Hepatocyte (in vitro differentiated cells): ENCODE data around the gene SEMA5A. TPM values are rescaled to one million over a fixed set of nuclear protein-coding genes. Genes with fewer than 3 reads are reported as not detected.

ENCODE experiments used
- DNase-seq: peaks from one replicate; pipeline ENCODE4 v3.0.0-alpha.2; 2016; ENCODE audit warnings: low spot score
- H2AFZ ChIP-seq: fragments of 200-600 bp; sonication (generic); 2 replicates; pipeline ENCODE4 v1.6.0; 2016; ENCODE audit warnings: antibody characterized with exemption, mild to moderate bottlenecking
- H3K27ac ChIP-seq: fragments of 200-600 bp; sonication (generic); 2 replicates; pipeline ENCODE4 v1.5.1; 2016; ENCODE audit warnings: mild to moderate bottlenecking
- H3K27me3 ChIP-seq: fragments of 200-600 bp; sonication (generic); 2 replicates; pipeline ENCODE4 v1.6.1; 2016
- H3K36me3 ChIP-seq: fragments of 200-600 bp; sonication (generic); replicated peaks from 2 replicates; pipeline ENCODE4 v1.5.1; 2016; ENCODE audit warnings: low read depth; ENCODE audit not compliant: insufficient read depth
- H3K4me1 ChIP-seq: fragments of 200-600 bp; sonication (generic); 2 replicates; pipeline ENCODE4 v1.5.1; 2016; ENCODE audit warnings: mild to moderate bottlenecking, moderate library complexity; ENCODE audit not compliant: insufficient read depth
- H3K4me2 ChIP-seq: fragments of 200-600 bp; sonication (generic); 2 replicates; pipeline ENCODE4 v1.6.0; 2016
- H3K4me3 ChIP-seq: fragments of 200-600 bp; sonication (generic); 2 replicates; pipeline ENCODE4 v1.5.1; 2016; ENCODE audit warnings: mild to moderate bottlenecking
- H3K79me2 ChIP-seq: fragments of 200-600 bp; sonication (generic); 2 replicates; pipeline ENCODE4 v1.6.0; 2017; ENCODE audit warnings: mild to moderate bottlenecking
- H3K9me2 ChIP-seq: fragments of 200-600 bp; sonication (generic); replicated peaks from 2 replicates; pipeline ENCODE4 v1.6.0; 2017; ENCODE audit warnings: mild to moderate bottlenecking; ENCODE audit not compliant: insufficient read depth
- H3K9me3 ChIP-seq: fragments of 200-600 bp; sonication (generic); 2 replicates; pipeline ENCODE4 v1.5.1; 2016; ENCODE audit warnings: low read depth, mild to moderate bottlenecking
- H4K20me1 ChIP-seq: fragments of 200-600 bp; sonication (generic); 2 replicates; pipeline ENCODE4 v1.6.0; 2016; ENCODE audit warnings: mild to moderate bottlenecking; ENCODE audit not compliant: insufficient read depth, poor library complexity, severe bottlenecking
- CTCF ChIP-seq: fragments of 200-600 bp; sonication (generic); IDR thresholded peaks from 2 replicates; pipeline ENCODE4 v1.5.1; 2016; ENCODE audit warnings: antibody characterized with exemption, mild to moderate bottlenecking; ENCODE audit not compliant: poor library complexity
- EZH2 ChIP-seq: fragments of 200-600 bp; sonication (generic); IDR thresholded peaks from 2 replicates; pipeline ENCODE4 v1.6.1; 2016; ENCODE audit warnings: antibody characterized with exemption, mild to moderate bottlenecking, borderline replicate concordance
- EZH2phosphoT487 ChIP-seq: fragments of 200-600 bp; sonication (generic); IDR thresholded peaks from one replicate; pipeline ENCODE4 v1.6.1; 2018; ENCODE audit warnings: antibody characterized with exemption, mild to moderate bottlenecking, low read depth, moderate library complexity; ENCODE audit not compliant: unreplicated experiment, severe bottlenecking
- WGBS: methylation state at CpG from one replicate; pipeline ENCODE4 v1.1.6; 2016; ENCODE audit warnings: low lambda C conversion rate; ENCODE audit errors: missing lambda C conversion rate; 5-methylcytosine and 5-hydroxymethylcytosine counted together
- polyA plus RNA-seq: library from polyadenylated mRNA; unstranded; fragments of >200 nt; fragmentation: Nextera tagmentation; extraction: Ambion mirVana; gene quantifications from 2 replicates; pipeline ENCODE4 v1.2.1, GENCODE V29; 2016
- total RNA-seq: library from RNA; depleted of rRNA; stranded (reverse); fragments of >200 nt; gene quantifications from 2 replicates; pipeline ENCODE4 v1.2.3, GENCODE V29; 2014

SEMA5A gene
- total and polyA plus RNA-seq, 2 experiments from 2014 or later, result 10.7 to 21.7 TPM

GRCh38 chr5:9091896-9092662 lies 453.8 kb downstream of the SEMA5A start:
- H3K4me1 ChIP-seq, result no peaks in the 10 kb centered on the region
- H3K79me2 ChIP-seq, result no peaks in the 10 kb centered on the region
- no peak overlapping the region for H2AFZ ChIP-seq
- H3K4me3 ChIP-seq, result no peak overlapping the region
- no peak for TF ChIP-seq EZH2
- H4K20me1 ChIP-seq, result no peaks in the 10 kb centered on the region
- DNase-seq, result no peak
- no peak overlapping the region for H3K27ac ChIP-seq
- WGBS, result 93% methylated on average over 5 of the region's 5 CpGs
- H3K4me2 ChIP-seq, result no peak overlapping the region
- no peaks in the 10 kb centered on the region for H3K9me2 ChIP-seq
- H3K27me3 ChIP-seq, result no peaks in the 10 kb centered on the region
- no peaks in the 10 kb centered on the region for H3K9me3 ChIP-seq
- H3K36me3 ChIP-seq, result no peaks in the 10 kb centered on the region

GRCh38 chr5:9090381-9091026 lies 455.4 kb downstream of the SEMA5A start:
- H3K79me2 ChIP-seq, result no peaks in the 10 kb centered on the region
- WGBS, result 82% methylated on average over 7 of the region's 7 CpGs
- H4K20me1 ChIP-seq, result no peaks in the 10 kb centered on the region
- no peaks in the 10 kb centered on the region for H3K36me3 ChIP-seq
- no peak overlapping the region for H3K4me2 ChIP-seq
- no peak overlapping the region for H3K27ac ChIP-seq
- H3K4me1 ChIP-seq, result no peaks in the 10 kb centered on the region
- no peak for DNase-seq
- no peak overlapping the region for H3K4me3 ChIP-seq
- no peaks in the 10 kb centered on the region for H3K9me3 ChIP-seq
- no peak for TF ChIP-seq EZH2phosphoT487
- no peak for TF ChIP-seq EZH2
- TF ChIP-seq CTCF, result no peak
- no peaks in the 10 kb centered on the region for H3K9me2 ChIP-seq
- H2AFZ ChIP-seq, result no peak overlapping the region
- no peaks in the 10 kb centered on the region for H3K27me3 ChIP-seq

GRCh38 chr5:9089893-9090292 lies 456.0 kb downstream of the SEMA5A start:
- Histone ChIP-seq H3K27ac (no peak overlapping the region), H3K36me3 (no peaks in the 10 kb centered on the region), H3K9me3 (no peaks in the 10 kb centered on the region), H3K4me1 (no peaks in the 10 kb centered on the region), H4K20me1 (no peaks in the 10 kb centered on the region), H3K79me2 (no peaks in the 10 kb centered on the region), H3K4me3 (no peak overlapping the region), H3K4me2 (no peak overlapping the region), H3K27me3 (no peaks in the 10 kb centered on the region), H2AFZ (no peak overlapping the region), H3K9me2 (no peaks in the 10 kb centered on the region)
- DNase-seq, result no peak
- 96% methylated on average over 1 of the region's 1 CpG for WGBS
- TF ChIP-seq EZH2phosphoT487 (no peak), EZH2 (no peak), CTCF (no peak)

GRCh38 chr5:9082996-9083395 lies 462.9 kb downstream of the SEMA5A start:
- Histone ChIP-seq H3K4me1 (no peaks in the 10 kb centered on the region), H3K9me2 (no peaks in the 10 kb centered on the region), H3K27me3 (no peaks in the 10 kb centered on the region), H2AFZ (no peak overlapping the region), H3K4me2 (no peak overlapping the region), H3K79me2 (no peaks in the 10 kb centered on the region), H3K9me3 (no peaks in the 10 kb centered on the region), H3K36me3 (no peaks in the 10 kb centered on the region), H4K20me1 (no peaks in the 10 kb centered on the region), H3K4me3 (no peak overlapping the region), H3K27ac (no peak overlapping the region)
- TF ChIP-seq EZH2phosphoT487 (no peak), EZH2 (no peak), CTCF (no peak)
- DNase-seq, result no peak
- 43% methylated on average over 1 of the region's 1 CpG for WGBS
